K562 (cell line): Measurements from ENCODE around the gene LAMTOR5. TPM values are rescaled to one million over a fixed set of nuclear protein-coding genes. Genes with fewer than 3 reads are reported as not detected.

Source experiments
- polyA plus RNA-seq, 8 experiments: library from polyadenylated mRNA; depleted of rRNA in 4 of 8; stranded (reverse) in 5 of 8; unstranded in 3 of 8; fragments of >200 nt; fragmentation: Nextera tagmentation in 2 of 8; fragmentation: Illumina TruSeq in 1 of 8; extraction: Ambion mirVana in 2 of 8; extraction: Trizol in 1 of 8; gene quantifications; 2 replicates each; pipeline versions ENCODE4 v1.2.1 to v1.2.3, GENCODE V29; 2011 to 2014; ENCODE audit warnings: inconsistent platforms in 1 of 8, missing spikeins in 1 of 8
- total RNA-seq, 7 experiments: library from RNA; depleted of rRNA in 6 of 7; stranded (reverse); fragments of >200 nt in 6 of 7; fragmentation: Illumina TruSeq in 2 of 7; extraction: Trizol in 2 of 7; gene quantifications; 2 replicates each; pipeline versions ENCODE4 v1.2.1 to v1.2.3, GENCODE V29; 2011 to 2021; ENCODE audit warnings: low replicate concordance in 1 of 7

The LAMTOR5 gene
- total and polyA plus RNA-seq, 9 of the 15 experiments (the other 6 are each of a cell fraction or from before 2014, with no cell fraction given): 118 to 712 (median 241) TPM

Other genes starting within 250 kb of the LAMTOR5 start
- gene KCNC4, start 197.4 kb downstream of the LAMTOR5 start, total RNA-seq (2014; rRNA removed): 0.73 and 2.3 TPM in 2 replicates
- 0.13 and 0.33 TPM in 2 replicates for gene KCNC4, start 197.4 kb downstream of the LAMTOR5 start, total RNA-seq (2014; rRNA removed; fragmentation: Illumina TruSeq; extraction: Trizol)
- gene KCNC4, start 197.4 kb downstream of the LAMTOR5 start, total RNA-seq (2015; rRNA removed; fragmentation: Illumina TruSeq; extraction: Trizol): 0.53 and 0.62 TPM in 2 replicates
- 1.8 and 2.0 TPM in 2 replicates for gene KCNC4, start 197.4 kb downstream of the LAMTOR5 start, total RNA-seq (2021)
- gene KCNC4, start 197.4 kb downstream of the LAMTOR5 start, polyA plus RNA-seq (2011; rRNA removed): 0.81 and 1.2 TPM in 2 replicates
- gene KCNC4, start 197.4 kb downstream of the LAMTOR5 start, polyA plus RNA-seq (2014; fragmentation: Illumina TruSeq; extraction: Trizol): 0.64 and 0.79 TPM in 2 replicates
- under 1 TPM; 0.07 to 0.13 TPM for gene KCNC4, start 197.4 kb downstream of the LAMTOR5 start, polyA plus RNA-seq (2014; fragmentation: Nextera tagmentation; extraction: Ambion mirVana)
- gene KCNC4, start 197.4 kb downstream of the LAMTOR5 start, polyA plus RNA-seq (2014; rRNA removed): 0.90 and 1.2 TPM in 2 replicates
- 63.4 and 67.7 TPM in 2 replicates for gene RBM15, start 68.3 kb downstream of the LAMTOR5 start, total RNA-seq (2014; rRNA removed)
- 43.4 and 45.3 TPM in 2 replicates for gene RBM15, start 68.3 kb downstream of the LAMTOR5 start, total RNA-seq (2014; rRNA removed; fragmentation: Illumina TruSeq; extraction: Trizol)
- gene RBM15, start 68.3 kb downstream of the LAMTOR5 start, total RNA-seq (2015; rRNA removed; fragmentation: Illumina TruSeq; extraction: Trizol): 57.6 and 58.3 TPM in 2 replicates
- gene RBM15, start 68.3 kb downstream of the LAMTOR5 start, total RNA-seq (2021): 53.4 and 56.1 TPM in 2 replicates
- gene RBM15, start 68.3 kb downstream of the LAMTOR5 start, polyA plus RNA-seq (2011; rRNA removed): 28.2 and 32.1 TPM in 2 replicates
- gene RBM15, start 68.3 kb downstream of the LAMTOR5 start, polyA plus RNA-seq (2014; fragmentation: Illumina TruSeq; extraction: Trizol): 16.9 and 17.1 TPM in 2 replicates
- gene RBM15, start 68.3 kb downstream of the LAMTOR5 start, polyA plus RNA-seq (2014; fragmentation: Nextera tagmentation; extraction: Ambion mirVana): 1 to 10 TPM; 2.4 to 4.7 TPM
- gene RBM15, start 68.3 kb downstream of the LAMTOR5 start, polyA plus RNA-seq (2014; rRNA removed): 25.2 and 29.1 TPM in 2 replicates
- 0.16 TPM in 1 of 2 replicates, not detected in the other for gene SLC16A4, start 16.7 kb downstream of the LAMTOR5 start, total RNA-seq (2014; rRNA removed)
- 0.19 and 0.29 TPM in 2 replicates for gene SLC16A4, start 16.7 kb downstream of the LAMTOR5 start, total RNA-seq (2014; rRNA removed; fragmentation: Illumina TruSeq; extraction: Trizol)
- 0.04 TPM in 1 of 2 replicates, not detected in the other for gene SLC16A4, start 16.7 kb downstream of the LAMTOR5 start, total RNA-seq (2015; rRNA removed; fragmentation: Illumina TruSeq; extraction: Trizol)
- gene SLC16A4, start 16.7 kb downstream of the LAMTOR5 start, total RNA-seq (2021): 0.07 and 0.29 TPM in 2 replicates
- gene SLC16A4, start 16.7 kb downstream of the LAMTOR5 start, polyA plus RNA-seq (2011; rRNA removed): 0.31 and 0.39 TPM in 2 replicates
- 0.12 and 0.26 TPM in 2 replicates for gene SLC16A4, start 16.7 kb downstream of the LAMTOR5 start, polyA plus RNA-seq (2014; fragmentation: Illumina TruSeq; extraction: Trizol)
- gene SLC16A4, start 16.7 kb downstream of the LAMTOR5 start, polyA plus RNA-seq (2014; fragmentation: Nextera tagmentation; extraction: Ambion mirVana): under 1 TPM; 0.20 to 0.23 TPM
- gene SLC16A4, start 16.7 kb downstream of the LAMTOR5 start, polyA plus RNA-seq (2014; rRNA removed): 0.16 and 0.34 TPM in 2 replicates
- not detected in 2 replicates for gene PROK1, start 43.5 kb upstream of the LAMTOR5 start, total RNA-seq (2014; rRNA removed)
- gene PROK1, start 43.5 kb upstream of the LAMTOR5 start, total RNA-seq (2014; rRNA removed; fragmentation: Illumina TruSeq; extraction: Trizol): not detected in 2 replicates
- gene PROK1, start 43.5 kb upstream of the LAMTOR5 start, total RNA-seq (2015; rRNA removed; fragmentation: Illumina TruSeq; extraction: Trizol): not detected in 2 replicates
- gene PROK1, start 43.5 kb upstream of the LAMTOR5 start, total RNA-seq (2021): not detected in 2 replicates
- 0.09 TPM in 1 of 2 replicates, not detected in the other for gene PROK1, start 43.5 kb upstream of the LAMTOR5 start, polyA plus RNA-seq (2011; rRNA removed)
- not detected in 2 replicates for gene PROK1, start 43.5 kb upstream of the LAMTOR5 start, polyA plus RNA-seq (2014; fragmentation: Illumina TruSeq; extraction: Trizol)
- not detected for gene PROK1, start 43.5 kb upstream of the LAMTOR5 start, polyA plus RNA-seq (2014; fragmentation: Nextera tagmentation; extraction: Ambion mirVana)
- gene PROK1, start 43.5 kb upstream of the LAMTOR5 start, polyA plus RNA-seq (2014; rRNA removed): 0.15 TPM in 1 of 2 replicates, not detected in the other
- not detected in 2 replicates for gene KCNA10, start 111.5 kb upstream of the LAMTOR5 start, total RNA-seq (2014; rRNA removed)
- gene KCNA10, start 111.5 kb upstream of the LAMTOR5 start, total RNA-seq (2014; rRNA removed; fragmentation: Illumina TruSeq; extraction: Trizol): not detected in 2 replicates
- not detected in 2 replicates for gene KCNA10, start 111.5 kb upstream of the LAMTOR5 start, total RNA-seq (2015; rRNA removed; fragmentation: Illumina TruSeq; extraction: Trizol)
- not detected in 2 replicates for gene KCNA10, start 111.5 kb upstream of the LAMTOR5 start, total RNA-seq (2021)
- not detected in 2 replicates for gene KCNA10, start 111.5 kb upstream of the LAMTOR5 start, polyA plus RNA-seq (2011; rRNA removed)
- not detected in 2 replicates for gene KCNA10, start 111.5 kb upstream of the LAMTOR5 start, polyA plus RNA-seq (2014; fragmentation: Illumina TruSeq; extraction: Trizol)
- not detected for gene KCNA10, start 111.5 kb upstream of the LAMTOR5 start, polyA plus RNA-seq (2014; fragmentation: Nextera tagmentation; extraction: Ambion mirVana)
- not detected in 2 replicates for gene KCNA10, start 111.5 kb upstream of the LAMTOR5 start, polyA plus RNA-seq (2014; rRNA removed)
- gene KCNA2, start 198.7 kb upstream of the LAMTOR5 start, total RNA-seq (2014; rRNA removed): not detected in 2 replicates
- gene KCNA2, start 198.7 kb upstream of the LAMTOR5 start, total RNA-seq (2014; rRNA removed; fragmentation: Illumina TruSeq; extraction: Trizol): not detected in 2 replicates
- not detected in 2 replicates for gene KCNA2, start 198.7 kb upstream of the LAMTOR5 start, total RNA-seq (2015; rRNA removed; fragmentation: Illumina TruSeq; extraction: Trizol)
- gene KCNA2, start 198.7 kb upstream of the LAMTOR5 start, total RNA-seq (2021): not detected in 2 replicates
- gene KCNA2, start 198.7 kb upstream of the LAMTOR5 start, polyA plus RNA-seq (2011; rRNA removed): not detected in 2 replicates
- not detected in 2 replicates for gene KCNA2, start 198.7 kb upstream of the LAMTOR5 start, polyA plus RNA-seq (2014; fragmentation: Illumina TruSeq; extraction: Trizol)
- not detected for gene KCNA2, start 198.7 kb upstream of the LAMTOR5 start, polyA plus RNA-seq (2014; fragmentation: Nextera tagmentation; extraction: Ambion mirVana)
- gene KCNA2, start 198.7 kb upstream of the LAMTOR5 start, polyA plus RNA-seq (2014; rRNA removed): not detected in 2 replicates